CD4-positive, alpha-beta T cell (primary cell): ENCODE results near the gene PDE8B. TPM values are rescaled to one million over a fixed set of nuclear protein-coding genes. Genes with fewer than 3 reads are reported as not detected.

Source experiments
- ATAC-seq: fragments of 200-7000 bp; cut with Tn5 transposase; one replicate; pipeline ENCODE4 v1.10.0; 2022; ENCODE audit warnings: mild to moderate bottlenecking; ENCODE audit not compliant: poor library complexity
- CTCF ChIA-PET: fragments of 350-600 bp; sonication (Branson Sonifier 250); formaldehyde crosslinking; loops from one replicate; lab custom pipeline; 2021; ENCODE audit warnings: antibody characterized with exemption, inconsistent platforms; lab: Charles Lee
- POLR2A ChIA-PET: fragments of 350-600 bp; sonication (Branson Sonifier 250); formaldehyde crosslinking; loops from one replicate; lab custom pipeline; 2021; ENCODE audit warnings: antibody characterized with exemption, inconsistent platforms; lab: Charles Lee
- DNase-seq, 14 experiments: peaks; one replicate each; pipeline ENCODE4 v3.0.0-alpha.2; 2013 to 2020; ENCODE audit warnings: mixed read lengths in 2 of 14
- H3K27ac ChIP-seq, 2 donors: one replicate each; pipeline versions ENCODE4 v1.5.1 to v1.7.0; 2013; ENCODE audit warnings: low read length in 2 of 2, low read depth in 1 of 2, mild to moderate bottlenecking in 1 of 2
- H3K27me3 ChIP-seq, 2 experiments: 1 replicate in 1 of 2; 2 replicates in 1 of 2; pipeline versions ENCODE4 v1.6.1 to v1.7.0; 2013; ENCODE audit warnings: low read length in 2 of 2, control low read depth in 1 of 2, mild to moderate bottlenecking in 1 of 2, moderate library complexity in 1 of 2; ENCODE audit not compliant: insufficient read depth in 2 of 2, control insufficient read depth in 1 of 2
- H3K36me3 ChIP-seq: one replicate; pipeline ENCODE4 v1.6.1; 2013; ENCODE audit warnings: low read length, control low read depth; ENCODE audit not compliant: insufficient read depth
- H3K4me1 ChIP-seq: one replicate; pipeline ENCODE4 v1.6.1; 2013; ENCODE audit warnings: low read length, control low read depth; ENCODE audit not compliant: insufficient read depth
- H3K4me3 ChIP-seq: one replicate; pipeline ENCODE4 v1.5.1; 2013; ENCODE audit warnings: mild to moderate bottlenecking, low read length, moderate library complexity
- H3K9me3 ChIP-seq, 2 experiments: 1 replicate in 1 of 2; 2 replicates in 1 of 2; pipeline versions ENCODE4 v1.6.1 to v1.7.0; 2013; ENCODE audit warnings: low read length in 2 of 2, mild to moderate bottlenecking in 2 of 2, control low read depth in 1 of 2, moderate library complexity in 1 of 2; ENCODE audit not compliant: control insufficient read depth in 1 of 2, insufficient read depth in 1 of 2
- H3K27ac Mint-ChIP-seq: one replicate; pipeline ENCODE4 v1.8.0; 2020; ENCODE audit warnings: mixed read lengths
- H3K27me3 Mint-ChIP-seq: one replicate; pipeline ENCODE4 v1.8.0; 2021; ENCODE audit warnings: mixed read lengths
- H3K36me3 Mint-ChIP-seq: one replicate; pipeline ENCODE4 v1.8.0; 2021; ENCODE audit warnings: low read depth, mixed read lengths
- H3K4me1 Mint-ChIP-seq: one replicate; pipeline ENCODE4 v1.8.0; 2021; ENCODE audit warnings: low read depth, mixed read lengths
- H3K4me3 Mint-ChIP-seq: one replicate; pipeline ENCODE4 v1.8.0; 2020; ENCODE audit warnings: mild to moderate bottlenecking, mixed read lengths
- H3K9me3 Mint-ChIP-seq: one replicate; pipeline ENCODE4 v1.8.0; 2020; ENCODE audit warnings: mixed read lengths
- CTCF ChIP-seq: fragments of 200-600 bp; IDR thresholded peaks from one replicate; pipeline ENCODE4 v1.8.0; 2022; ENCODE audit warnings: antibody characterized with exemption, mild to moderate bottlenecking
- intact Hi-C, 2 experiments: fragments of 100-400 bp; cut with DNase I in 1 of 2; cut with micrococcal nuclease in 1 of 2; formaldehyde crosslinking; loops; one replicate each; pipeline versions ENCODE4 v1.15.1 to v1.9.0; 2023 to 2025; cut with DNase I, micrococcal nuclease
- total RNA-seq, 174 experiments: library from RNA in 2 of 174; stranded (reverse) in 2 of 174; gene quantifications; one replicate each; pipeline ENCODE4 v1.2.3 and lab custom pipeline; 2021 to 2026

The PDE8B gene
- total RNA-seq, 2 experiments from 2014 or later: 0.22 to 0.27 TPM

DNA sequence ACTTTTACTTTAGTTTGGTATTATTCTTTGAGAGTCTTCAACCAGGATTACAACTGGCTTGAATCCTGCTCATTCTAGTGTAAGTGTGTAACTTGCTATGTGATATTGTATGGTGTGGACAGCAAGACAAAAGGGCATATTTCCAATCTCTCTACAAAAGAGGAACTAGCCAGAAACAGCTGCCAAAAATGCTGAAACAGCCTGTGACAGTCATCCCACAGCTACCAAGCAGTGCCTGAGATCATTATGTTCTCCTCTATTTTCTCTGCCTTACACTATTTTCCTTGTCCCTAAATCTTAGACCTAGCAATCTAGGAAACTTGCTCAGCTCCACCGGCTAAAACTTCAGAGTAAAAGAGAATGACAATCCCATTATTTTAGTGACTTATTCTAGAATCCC, 238.8 kb downstream of the PDE8B start:
- ChIA-PET CTCF (no interaction called here), POLR2A (no interaction called here)
- no peaks in the 10 kb centered on the region for H3K4me1 Mint-ChIP-seq
- H3K9me3 Mint-ChIP-seq: no peaks in the 10 kb centered on the region
- no peak for ATAC-seq
- no peak for DNase-seq
- intact Hi-C loops: no loop called here
- no peak overlapping the region for H3K27ac ChIP-seq
- H3K9me3 ChIP-seq: no peaks in the 10 kb centered on the region
- H3K4me3 Mint-ChIP-seq: no peak overlapping the region
- H3K4me1 ChIP-seq: no peaks in the 10 kb centered on the region
- H3K27me3 Mint-ChIP-seq: no peaks in the 10 kb centered on the region
- H3K27ac Mint-ChIP-seq: no peak overlapping the region
- peaks cover 71% of the 10 kb centered on the region for H3K36me3 Mint-ChIP-seq
- H3K4me3 ChIP-seq: no peak overlapping the region
- peaks cover 2% of the 10 kb centered on the region for H3K36me3 ChIP-seq
- H3K27me3 ChIP-seq: no peaks in the 10 kb centered on the region
- TF ChIP-seq CTCF: no peak

DNA sequence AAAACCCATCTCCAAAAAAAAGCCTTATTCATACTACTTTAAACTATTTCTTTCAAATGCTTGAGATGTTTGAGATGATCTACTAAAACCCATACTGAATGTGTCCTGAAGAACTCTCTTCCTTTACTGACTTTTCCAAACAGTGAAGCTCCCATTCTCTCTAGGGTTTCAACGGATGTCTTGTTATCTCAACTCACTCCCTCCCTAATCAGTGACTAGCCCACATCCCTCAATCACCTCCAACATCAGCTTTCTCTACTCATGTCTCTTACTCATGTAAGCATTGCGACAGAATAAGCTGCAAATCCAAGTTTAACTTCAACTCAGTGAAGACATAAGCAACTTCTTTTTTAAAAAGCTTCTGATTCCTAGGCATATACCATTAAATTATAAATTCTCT, 239.5 kb downstream of the PDE8B start:
- Histone ChIP-seq H3K36me3 (no peaks in the 10 kb centered on the region), H3K4me1 (no peaks in the 10 kb centered on the region), H3K9me3 (no peaks in the 10 kb centered on the region), H3K27ac (no peak overlapping the region), H3K27me3 (no peaks in the 10 kb centered on the region), H3K4me3 (no peak overlapping the region)
- no peak overlapping the region for H3K27ac Mint-ChIP-seq
- intact Hi-C loops: no loop called here
- ChIA-PET POLR2A (interaction anchor here (0.6 kb wide), 1 partner anchor 15 kb away, joined by 5 read pairs; no protein-coding TSS in a partner anchor), CTCF (no interaction called here)
- DNase-seq: no peak
- no peak for TF ChIP-seq CTCF
- H3K27me3 Mint-ChIP-seq: no peaks in the 10 kb centered on the region
- peaks cover 68% of the 10 kb centered on the region for H3K36me3 Mint-ChIP-seq
- no peak overlapping the region for H3K4me3 Mint-ChIP-seq
- no peaks in the 10 kb centered on the region for H3K9me3 Mint-ChIP-seq
- no peak for ATAC-seq
- H3K4me1 Mint-ChIP-seq: no peaks in the 10 kb centered on the region

- ATAC-seq (no peak), DNase-seq (no peak)
- H3K9me3 Mint-ChIP-seq: no peaks in the 10 kb centered on the region
- ChIA-PET POLR2A (no interaction called here), CTCF (no interaction called here)
- H3K27me3 Mint-ChIP-seq: no peaks in the 10 kb centered on the region
- H3K27ac ChIP-seq: no peak overlapping the region
- no peak overlapping the region for H3K27ac Mint-ChIP-seq
- H3K4me1 Mint-ChIP-seq: no peaks in the 10 kb centered on the region
- H3K9me3 ChIP-seq: no peaks in the 10 kb centered on the region
- H3K27me3 ChIP-seq: no peaks in the 10 kb centered on the region
- intact Hi-C loops: no loop called here
- no peaks in the 10 kb centered on the region for H3K36me3 ChIP-seq
- no peaks in the 10 kb centered on the region for H3K4me1 ChIP-seq
- TF ChIP-seq CTCF: no peak
- peaks cover 44% of the 10 kb centered on the region for H3K36me3 Mint-ChIP-seq
- H3K4me3 Mint-ChIP-seq: no peak overlapping the region
- H3K4me3 ChIP-seq: no peak overlapping the region
These were observed 241.9 kb downstream of the PDE8B start for GRCh38 chr5:77452351-77452750.
